GM10847 (cell line): Measurements from ENCODE around the gene GPS1.

Source experiments
- POLR2A ChIP-seq: IDR thresholded peaks from 2 replicates; pipeline ENCODE4 v1.6.1; 2011; ENCODE audit not compliant: insufficient read length; ENCODE audit errors: extremely low read depth

Gene GPS1

GRCh38 chr17:82045936-82046484 is 5.7 kb upstream of the GPS1 start:
- no peak for TF ChIP-seq POLR2A

GRCh38 chr17:82046903-82047302 is 4.8 kb upstream of the GPS1 start:
- TF ChIP-seq POLR2A: no peak

- no peak for TF ChIP-seq POLR2A
These were observed 4.3 kb upstream of the GPS1 start for GRCh38 chr17:82047379-82047778.

GRCh38 chr17:82047914-82048570 is 3.7 kb upstream of the GPS1 start:
- TF ChIP-seq POLR2A: no peak

GRCh38 chr17:82048571-82048971 is 3.1 kb upstream of the GPS1 start:
- TF ChIP-seq POLR2A: no peak

- TF ChIP-seq POLR2A: no peak
These were observed 2.6 kb upstream of the GPS1 start for GRCh38 chr17:82049106-82049505.

GRCh38 chr17:82049521-82049971 is 2.2 kb upstream of the GPS1 start:
- TF ChIP-seq POLR2A: no peak

GRCh38 chr17:82050152-82050760 is 1.4 kb upstream of the GPS1 start:
- no peak for TF ChIP-seq POLR2A

- TF ChIP-seq POLR2A: no peak
These were observed 697 bp upstream of the GPS1 start for GRCh38 chr17:82050761-82051641.

GRCh38 chr17:82052638-82053059 is 951 bp downstream of the GPS1 start:
- TF ChIP-seq POLR2A: no peak

GRCh38 chr17:82053130-82053529 is 1.4 kb downstream of the GPS1 start:
- no peak for TF ChIP-seq POLR2A

GRCh38 chr17:82053556-82054263 is 2.0 kb downstream of the GPS1 start:
- no peak for TF ChIP-seq POLR2A

GRCh38 chr17:82054351-82055022 is 2.8 kb downstream of the GPS1 start:
- no peak for TF ChIP-seq POLR2A

GRCh38 chr17:82055023-82055964 is 3.6 kb downstream of the GPS1 start:
- TF ChIP-seq POLR2A: no peak
